Liver (tissue), 3 donors: ENCODE measurements around the gene STIM2.
"Not testable (repeated sequence)": the region's sequence is repeated elsewhere in the genome, so short reads cannot be mapped to it uniquely, and the experiment has no call there.

Experiments
- EGR1 ChIP-seq, 2 donors: IDR thresholded peaks; 2 replicates each; pipeline ENCODE4 v1.6.1; 2016 to 2018; ENCODE audit warnings: antibody characterized with exemption in 2 of 2, low read depth in 2 of 2
- FOXA1 ChIP-seq: IDR thresholded peaks from 2 replicates; pipeline ENCODE4 v1.6.1; 2016; ENCODE audit warnings: antibody characterized with exemption
- GABPA ChIP-seq, 2 donors: IDR thresholded peaks in 1 of 2; conservative IDR thresholded peaks in 1 of 2; 2 replicates each; pipeline ENCODE4 v1.6.1; 2016; ENCODE audit warnings: antibody characterized with exemption in 2 of 2, mild to moderate bottlenecking in 1 of 2, moderate library complexity in 1 of 2
- HNF4G ChIP-seq: IDR thresholded peaks from 2 replicates; pipeline ENCODE4 v1.6.1; 2016; ENCODE audit warnings: antibody characterized with exemption
- JUND ChIP-seq, 2 donors: IDR thresholded peaks; 2 replicates each; pipeline ENCODE4 v1.6.1; 2016; ENCODE audit warnings: antibody characterized with exemption in 2 of 2
- TAF1 ChIP-seq: conservative IDR thresholded peaks from 2 replicates; pipeline ENCODE4 v1.6.1; 2016; ENCODE audit warnings: antibody characterized with exemption, mild to moderate bottlenecking
- YY1 ChIP-seq: IDR thresholded peaks from 2 replicates; pipeline ENCODE4 v1.6.1; 2016; ENCODE audit warnings: antibody characterized with exemption, mild to moderate bottlenecking
- TF ChIP-seq, protein P1 (sequence below): fragments of 150-350 bp; IDR thresholded peaks from 2 replicates; pipeline ENCODE4 v1.5.1; 2017; ENCODE audit warnings: improper control_type of control experiment, low read depth, low read length; ENCODE audit not compliant: missing input control
- TF ChIP-seq, protein P2 (sequence below): IDR thresholded peaks from 2 replicates; pipeline ENCODE4 v1.6.1; 2016; ENCODE audit warnings: antibody characterized with exemption, mild to moderate bottlenecking
- TF ChIP-seq, protein P3 (sequence below): IDR thresholded peaks from 2 replicates; pipeline ENCODE4 v1.6.1; 2016; ENCODE audit warnings: antibody characterized with exemption
- donor health status: healthy.
- donor health status: healthy.

GRCh38 chr4:26827336-26827735 lies 33.3 kb upstream of the STIM2 start:
- not testable (repeated sequence) for TF ChIP-seq TAF1; GABPA (IDR thresholded peaks at IDR 0.05 in 1 of 2, conservative IDR thresholded peaks at IDR 0.05 in 1 of 2); EGR1 (IDR thresholded peaks at IDR 0.05; ENCODE audit: low read depth in 2 of 2); JUND (IDR thresholded peaks at IDR 0.05); YY1; FOXA1; HNF4G
- TF ChIP-seq, protein P1, sequence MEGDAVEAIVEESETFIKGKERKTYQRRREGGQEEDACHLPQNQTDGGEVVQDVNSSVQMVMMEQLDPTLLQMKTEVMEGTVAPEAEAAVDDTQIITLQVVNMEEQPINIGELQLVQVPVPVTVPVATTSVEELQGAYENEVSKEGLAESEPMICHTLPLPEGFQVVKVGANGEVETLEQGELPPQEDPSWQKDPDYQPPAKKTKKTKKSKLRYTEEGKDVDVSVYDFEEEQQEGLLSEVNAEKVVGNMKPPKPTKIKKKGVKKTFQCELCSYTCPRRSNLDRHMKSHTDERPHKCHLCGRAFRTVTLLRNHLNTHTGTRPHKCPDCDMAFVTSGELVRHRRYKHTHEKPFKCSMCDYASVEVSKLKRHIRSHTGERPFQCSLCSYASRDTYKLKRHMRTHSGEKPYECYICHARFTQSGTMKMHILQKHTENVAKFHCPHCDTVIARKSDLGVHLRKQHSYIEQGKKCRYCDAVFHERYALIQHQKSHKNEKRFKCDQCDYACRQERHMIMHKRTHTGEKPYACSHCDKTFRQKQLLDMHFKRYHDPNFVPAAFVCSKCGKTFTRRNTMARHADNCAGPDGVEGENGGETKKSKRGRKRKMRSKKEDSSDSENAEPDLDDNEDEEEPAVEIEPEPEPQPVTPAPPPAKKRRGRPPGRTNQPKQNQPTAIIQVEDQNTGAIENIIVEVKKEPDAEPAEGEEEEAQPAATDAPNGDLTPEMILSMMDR = not testable (repeated sequence)
- TF ChIP-seq, protein P2, sequence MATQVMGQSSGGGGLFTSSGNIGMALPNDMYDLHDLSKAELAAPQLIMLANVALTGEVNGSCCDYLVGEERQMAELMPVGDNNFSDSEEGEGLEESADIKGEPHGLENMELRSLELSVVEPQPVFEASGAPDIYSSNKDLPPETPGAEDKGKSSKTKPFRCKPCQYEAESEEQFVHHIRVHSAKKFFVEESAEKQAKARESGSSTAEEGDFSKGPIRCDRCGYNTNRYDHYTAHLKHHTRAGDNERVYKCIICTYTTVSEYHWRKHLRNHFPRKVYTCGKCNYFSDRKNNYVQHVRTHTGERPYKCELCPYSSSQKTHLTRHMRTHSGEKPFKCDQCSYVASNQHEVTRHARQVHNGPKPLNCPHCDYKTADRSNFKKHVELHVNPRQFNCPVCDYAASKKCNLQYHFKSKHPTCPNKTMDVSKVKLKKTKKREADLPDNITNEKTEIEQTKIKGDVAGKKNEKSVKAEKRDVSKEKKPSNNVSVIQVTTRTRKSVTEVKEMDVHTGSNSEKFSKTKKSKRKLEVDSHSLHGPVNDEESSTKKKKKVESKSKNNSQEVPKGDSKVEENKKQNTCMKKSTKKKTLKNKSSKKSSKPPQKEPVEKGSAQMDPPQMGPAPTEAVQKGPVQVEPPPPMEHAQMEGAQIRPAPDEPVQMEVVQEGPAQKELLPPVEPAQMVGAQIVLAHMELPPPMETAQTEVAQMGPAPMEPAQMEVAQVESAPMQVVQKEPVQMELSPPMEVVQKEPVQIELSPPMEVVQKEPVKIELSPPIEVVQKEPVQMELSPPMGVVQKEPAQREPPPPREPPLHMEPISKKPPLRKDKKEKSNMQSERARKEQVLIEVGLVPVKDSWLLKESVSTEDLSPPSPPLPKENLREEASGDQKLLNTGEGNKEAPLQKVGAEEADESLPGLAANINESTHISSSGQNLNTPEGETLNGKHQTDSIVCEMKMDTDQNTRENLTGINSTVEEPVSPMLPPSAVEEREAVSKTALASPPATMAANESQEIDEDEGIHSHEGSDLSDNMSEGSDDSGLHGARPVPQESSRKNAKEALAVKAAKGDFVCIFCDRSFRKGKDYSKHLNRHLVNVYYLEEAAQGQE = not testable (repeated sequence)
- TF ChIP-seq, protein P3, sequence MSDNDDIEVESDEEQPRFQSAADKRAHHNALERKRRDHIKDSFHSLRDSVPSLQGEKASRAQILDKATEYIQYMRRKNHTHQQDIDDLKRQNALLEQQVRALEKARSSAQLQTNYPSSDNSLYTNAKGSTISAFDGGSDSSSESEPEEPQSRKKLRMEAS = not testable (repeated sequence)
